ENCODE measurements around the gene CGB2. TPM values are rescaled to one million over a fixed set of nuclear protein-coding genes. Genes with fewer than 3 reads are reported as not detected.
"Not testable (repeated sequence)": the region's sequence is repeated elsewhere in the genome, so short reads cannot be mapped to it uniquely, and the experiment has no call there.

CGB2 gene
- total RNA-seq, 1 experiment from 2014 or later, result not detected

- ChIA-PET CTCF (interaction anchor here (0.6 to 1.1 kb wide), 4 partner anchors 23 to 80 kb away, joined by 3 to 8 read pairs (median 4); partner anchors contain the start of genes GYS1 and RUVBL2), POLR2A (ENCODE audit: unreplicated experiment) (interaction anchor here (0.6 to 0.7 kb wide), 2 partner anchors 24 to 56 kb away, joined by 4 to 10 read pairs; partner anchors contain the start of gene RUVBL2)
- Histone ChIP-seq H3K27me3 (ENCODE audit: insufficient read depth, low read depth) (no peaks in the 10 kb centered on the region), H3K36me3 (ENCODE audit: low read depth) (peaks cover 7% of the 10 kb centered on the region; the same call in 1 of the 2 replicates), H3K27ac (no peak overlapping the region), H3K9me3 (ENCODE audit: insufficient read depth, low read depth) (no peaks in the 10 kb centered on the region), H3F3A (ENCODE audit: insufficient read depth, low read depth) (peaks cover 36% of the 10 kb centered on the region), H3K4me2 (peak overlapping the region; percentile 81), H2AFZ (0 out of 2 replicates have a peak overlapping the region, but pooled peaks have one; percentile 17), H3K79me2 (ENCODE audit: low read depth) (no peaks in the 10 kb centered on the region), H3K4me3 (peak overlapping the region; percentile 48; the same call in 1 of the 2 replicates), H4K20me1 (ENCODE audit: insufficient read depth) (no peaks in the 10 kb centered on the region), H3K4me1 (replicated peaks; ENCODE audit: insufficient read depth) (peaks cover 9% of the 10 kb centered on the region; the same call in 1 of the 2 replicates), H3K9me2 (ENCODE audit: insufficient read depth) (no peaks in the 10 kb centered on the region)
- intact Hi-C loops (cut with micrococcal nuclease; ENCODE audit: unreplicated experiment), result loop anchor here (5.0 kb wide), 1 partner anchor 39 kb away; the partner anchor contains the start of gene CGB7
- DNase-seq, result peak in 1 of 2 experiments; percentile 55
- BruUV-seq (replicated peaks), result no TSS peak
- TF ChIP-seq EZH2 (IDR thresholded peaks at IDR 0.05; ENCODE audit: low read depth) (no peak), CTCF (conservative IDR thresholded peaks at IDR 0.05) (peak; percentile 57; the same call in 1 of the 2 replicates)
Observed at GRCh38 chr19:49017666-49018351, 13.9 kb upstream of the CGB2 start.

GRCh38 chr19:49018388-49019241 is 13.1 kb upstream of the CGB2 start:
- H3K36me3 ChIP-seq (ENCODE audit: low read depth); H3K9me3 ChIP-seq (ENCODE audit: insufficient read depth, low read depth); H3K9me2 ChIP-seq (ENCODE audit: insufficient read depth); H3K27ac ChIP-seq; H3K27me3 ChIP-seq (ENCODE audit: insufficient read depth, low read depth); H4K20me1 ChIP-seq (ENCODE audit: insufficient read depth); H3K79me2 ChIP-seq (ENCODE audit: low read depth); H3K4me1 ChIP-seq (replicated peaks; ENCODE audit: insufficient read depth): not testable (repeated sequence)
- TSS peak; percentile 84 for BruUV-seq (replicated peaks)
- DNase-seq, result peak in 1 of 2 experiments; percentile 36
- peak overlapping the region; percentile 81 for H3K4me2 ChIP-seq
- ChIA-PET CTCF (interaction anchor here (0.6 to 1.4 kb wide), 3 partner anchors 23 to 55 kb away, joined by 3 to 11 read pairs (median 8); no protein-coding TSS in a partner anchor), POLR2A (ENCODE audit: unreplicated experiment) (interaction anchor here (0.5 to 1.1 kb wide), 4 partner anchors 25 to 658 kb away, joined by 3 to 10 read pairs (median 8); partner anchors contain the start of genes IZUMO1 and RUVBL2)
- peaks cover 29% of the 10 kb centered on the region for H3F3A ChIP-seq (ENCODE audit: insufficient read depth, low read depth)
- 0 out of 2 replicates have a peak overlapping the region, but pooled peaks have one; percentile 30 for H2AFZ ChIP-seq
- peak overlapping the region; percentile 48; the same call in 1 of the 2 replicates for H3K4me3 ChIP-seq
- intact Hi-C loops (cut with micrococcal nuclease; ENCODE audit: unreplicated experiment), result loop anchor here (5.0 kb wide), 1 partner anchor 39 kb away; the partner anchor contains the start of gene CGB7

GRCh38 chr19:49019242-49019932 is 12.3 kb upstream of the CGB2 start:
- no peaks in the 10 kb centered on the region for H3K27me3 ChIP-seq (ENCODE audit: insufficient read depth, low read depth)
- H3K9me2 ChIP-seq (ENCODE audit: insufficient read depth), result no peaks in the 10 kb centered on the region
- H3K9me3 ChIP-seq (ENCODE audit: insufficient read depth, low read depth), result no peaks in the 10 kb centered on the region
- H3K4me2 ChIP-seq, result peak overlapping the region; percentile 81
- intact Hi-C loops (cut with micrococcal nuclease; ENCODE audit: unreplicated experiment), result loop anchor here (5.0 kb wide), 1 partner anchor 38 kb away; the partner anchor contains the start of gene CGB7
- no peak for TF ChIP-seq EZH2 (IDR thresholded peaks at IDR 0.05; ENCODE audit: low read depth)
- no peak; the same call in 1 of the 2 replicates for TF ChIP-seq CTCF (conservative IDR thresholded peaks at IDR 0.05)
- H2AFZ ChIP-seq, result peak overlapping the region; percentile 30; the same call in 1 of the 2 replicates
- CTCF ChIA-PET, result interaction anchor here (0.6 to 1.4 kb wide), 3 partner anchors 54 to 457 kb away, joined by 3 to 11 read pairs (median 6); partner anchors contain the start of gene ALDH16A1
- no peak overlapping the region for H3K27ac ChIP-seq
- no peaks in the 10 kb centered on the region for H3K79me2 ChIP-seq (ENCODE audit: low read depth)
- peak overlapping the region; percentile 48; the same call in 1 of the 2 replicates for H3K4me3 ChIP-seq
- TSS peak; percentile 20 for BruUV-seq (replicated peaks)
- H3F3A ChIP-seq (ENCODE audit: insufficient read depth, low read depth), result peaks cover 29% of the 10 kb centered on the region
- POLR2A ChIA-PET (ENCODE audit: unreplicated experiment), result interaction anchor here (0.5 to 1.1 kb wide), 6 partner anchors 56 to 657 kb away, joined by 3 to 10 read pairs (median 5); partner anchors contain the start of gene IZUMO1
- peaks cover 9% of the 10 kb centered on the region; the same call in 1 of the 2 replicates for H3K4me1 ChIP-seq (replicated peaks; ENCODE audit: insufficient read depth)
- H4K20me1 ChIP-seq (ENCODE audit: insufficient read depth), result no peaks in the 10 kb centered on the region
- peak; percentile 64 to 89 for DNase-seq
- peaks cover 7% of the 10 kb centered on the region; the same call in 1 of the 2 replicates for H3K36me3 ChIP-seq (ENCODE audit: low read depth)

All from PC-9 (cell line).